ENCODE data around the gene TSC22D4. TPM values are rescaled to one million over a fixed set of nuclear protein-coding genes. Genes with fewer than 3 reads are reported as not detected.

TSC22D4 gene
- total and polyA plus RNA-seq, 2 donors (not counting 3 experiments of a cell fraction or from before 2014, with no cell fraction given), result 40.1 to 84.4 TPM

GRCh38 chr7:100488333-100489095 is 9.5 kb upstream of the TSC22D4 start:
- H3K4me3 ChIP-seq (replicated peaks in 1 of 3; ENCODE audit: insufficient read depth in 1 of 3, low read depth in 1 of 3, low read length in 3 of 3), result no peak overlapping the region
- no peak for FAIRE-seq
- no peaks in the 10 kb centered on the region for H3K79me2 ChIP-seq (ENCODE audit: control insufficient read depth, insufficient read depth, low read length)
- CTCF ChIA-PET, result interaction anchor here (1.7 kb wide), 1 partner anchor 71 kb away, joined by 8 read pairs; no protein-coding TSS in a partner anchor
- TF ChIP-seq GATA2 (IDR thresholded peaks at IDR 0.05; ENCODE audit: insufficient read depth, insufficient read length, low read depth, low read length) (no peak), CTCF (IDR thresholded peaks at IDR 0.05; ENCODE audit: extremely low read depth in 1 of 2, insufficient read depth in 1 of 2, low read depth in 1 of 2, low read length in 2 of 2) (no peak), EZH2 (IDR thresholded peaks at IDR 0.05; ENCODE audit: borderline replicate concordance, low read depth, low read length, severe bottlenecking) (no peak), MYC (IDR thresholded peaks at IDR 0.05; ENCODE audit: low read depth, low read length) (no peak), POLR2A (IDR thresholded peaks at IDR 0.05; ENCODE audit: low read depth, low read length) (no peak), MAX (IDR thresholded peaks at IDR 0.05; ENCODE audit: insufficient read depth, insufficient read length) (no peak), FOS (IDR thresholded peaks at IDR 0.05; ENCODE audit: borderline replicate concordance, insufficient read depth, low read length) (no peak), JUN (IDR thresholded peaks at IDR 0.05; ENCODE audit: borderline replicate concordance, insufficient read depth, insufficient read length, low read depth) (no peak), POLR2AphosphoS5 (IDR thresholded peaks at IDR 0.05; ENCODE audit: insufficient read depth, low read depth, low read length) (no peak)
- H2AFZ ChIP-seq (ENCODE audit: low read depth, low read length), result no peak overlapping the region
- H3K9ac ChIP-seq (replicated peaks; ENCODE audit: extremely low read depth, insufficient read depth, low read length), result no peak overlapping the region
- dilution Hi-C loops (cut with MboI; ENCODE audit: extremely low pct_ligation_motif_present, low sequenced_read_pairs) (no loop called here), intact Hi-C loops (cut with micrococcal nuclease) (no loop called here)
- H3K27me3 ChIP-seq (ENCODE audit: control insufficient read depth in 2 of 2, insufficient read depth in 2 of 2, low read length in 2 of 2), result no peaks in the 10 kb centered on the region
- H3K4me1 ChIP-seq (ENCODE audit: control insufficient read depth, extremely low read depth, insufficient read depth, low read length), result peaks cover 11% of the 10 kb centered on the region
- POLR2A ChIA-PET, result no interaction called here
- no peaks in the 10 kb centered on the region for H3K9me1 ChIP-seq (replicated peaks; ENCODE audit: control insufficient read depth, extremely low read depth, insufficient read depth, low read length)
- no peak for DNase-seq (ENCODE audit: low read depth, low spot score)
- no peaks in the 10 kb centered on the region for H3K9me3 ChIP-seq (replicated peaks; ENCODE audit: control insufficient read depth, insufficient read depth, low read length)
- H3K4me2 ChIP-seq (ENCODE audit: insufficient read depth, low read length), result no peak overlapping the region
- H3K27ac ChIP-seq (ENCODE audit: insufficient read depth, low read depth, low read length), result no peak overlapping the region
- no peaks in the 10 kb centered on the region for H3K36me3 ChIP-seq (ENCODE audit: control insufficient read depth in 2 of 2, extremely low read depth in 1 of 2, insufficient read depth in 2 of 2, low read length in 2 of 2)
- BruUV-seq (replicated peaks), result no TSS peak
- H4K20me1 ChIP-seq (replicated peaks; ENCODE audit: control insufficient read depth, extremely low read depth, insufficient read depth, low read length), result no peaks in the 10 kb centered on the region
